ENCODE results near the gene SCN1B. TPM values are rescaled to one million over a fixed set of nuclear protein-coding genes. Genes with fewer than 3 reads are reported as not detected.

SCN1B gene
- total and polyA plus RNA-seq, 2 of the 13 experiments (the other 11 are each of a cell fraction or from before 2014, with no cell fraction given), result 2.7 to 20.1 TPM

DNA sequence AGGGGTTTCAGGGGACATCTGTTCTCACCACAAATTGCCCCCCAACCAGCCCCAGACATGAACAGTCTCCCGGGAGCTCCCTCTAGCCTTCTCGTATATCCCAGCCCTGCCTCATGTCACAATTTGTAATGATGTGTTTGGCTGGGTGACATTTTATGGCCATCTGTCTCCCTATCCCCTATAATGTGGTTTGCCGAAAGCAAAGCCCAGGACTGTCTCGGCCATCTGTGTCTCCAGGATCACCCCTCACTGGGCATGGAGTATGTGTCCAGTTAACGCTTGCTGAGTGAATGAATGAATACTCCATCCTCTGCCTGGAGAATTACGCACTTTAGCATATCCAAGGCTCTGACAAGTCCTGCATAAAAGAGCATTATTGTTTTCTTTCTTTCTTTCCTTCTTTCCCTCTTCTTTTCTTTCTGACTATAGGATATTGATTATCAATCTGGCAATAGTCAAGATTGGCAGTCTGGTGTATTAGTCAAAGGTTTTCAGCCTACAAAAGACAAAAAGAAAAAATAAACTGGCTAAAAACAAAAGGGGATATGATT, 26.3 kb downstream of the SCN1B start:
- POLR2A ChIA-PET, result no interaction called here
- H3K36me3 ChIP-seq (replicated peaks in 1 of 2; ENCODE audit: control insufficient read depth in 1 of 2, insufficient read depth in 2 of 2, low read length in 2 of 2), result peaks cover 16 to 29% of the 10 kb centered on the region in 2 experiments; a peak in 4 of 5 replicates
- H4K20me1 ChIP-seq (ENCODE audit: insufficient read depth, low read length), result peaks cover 37% of the 10 kb centered on the region; the same call in 1 of the 2 replicates
- in situ Hi-C loops (cut with HindIII; ENCODE audit: extremely low pct_ligation_motif_present, low pct_unique_long_range_greater_than_20kb) (no loop called here), intact Hi-C loops (cut with micrococcal nuclease; ENCODE audit: unreplicated experiment) (no loop called here)
- no peak overlapping the region for H2AFZ ChIP-seq (ENCODE audit: low read length)
- no peak overlapping the region for H3K4me3 ChIP-seq (replicated peaks in 1 of 3; ENCODE audit: insufficient read depth in 1 of 3, low read depth in 2 of 3, low read length in 3 of 3)
- H3K9me3 ChIP-seq (ENCODE audit: low read length), result no peaks in the 10 kb centered on the region
- ATAC-seq, result no peak
- DNase-seq (ENCODE audit: low spot score), result no peak
- H3K27me3 ChIP-seq (ENCODE audit: control insufficient read depth in 1 of 2, insufficient read depth in 2 of 2, low read length in 2 of 2), result no peaks in the 10 kb centered on the region
- 100% methylated on average over 6 of the region's 6 CpGs for WGBS (ENCODE audit: low lambda C conversion rate)
- CTCF ChIA-PET (ENCODE audit: low intra/inter-chr PET ratio, low total read pairs), result no interaction called here
- TF ChIP-seq, protein P1, sequence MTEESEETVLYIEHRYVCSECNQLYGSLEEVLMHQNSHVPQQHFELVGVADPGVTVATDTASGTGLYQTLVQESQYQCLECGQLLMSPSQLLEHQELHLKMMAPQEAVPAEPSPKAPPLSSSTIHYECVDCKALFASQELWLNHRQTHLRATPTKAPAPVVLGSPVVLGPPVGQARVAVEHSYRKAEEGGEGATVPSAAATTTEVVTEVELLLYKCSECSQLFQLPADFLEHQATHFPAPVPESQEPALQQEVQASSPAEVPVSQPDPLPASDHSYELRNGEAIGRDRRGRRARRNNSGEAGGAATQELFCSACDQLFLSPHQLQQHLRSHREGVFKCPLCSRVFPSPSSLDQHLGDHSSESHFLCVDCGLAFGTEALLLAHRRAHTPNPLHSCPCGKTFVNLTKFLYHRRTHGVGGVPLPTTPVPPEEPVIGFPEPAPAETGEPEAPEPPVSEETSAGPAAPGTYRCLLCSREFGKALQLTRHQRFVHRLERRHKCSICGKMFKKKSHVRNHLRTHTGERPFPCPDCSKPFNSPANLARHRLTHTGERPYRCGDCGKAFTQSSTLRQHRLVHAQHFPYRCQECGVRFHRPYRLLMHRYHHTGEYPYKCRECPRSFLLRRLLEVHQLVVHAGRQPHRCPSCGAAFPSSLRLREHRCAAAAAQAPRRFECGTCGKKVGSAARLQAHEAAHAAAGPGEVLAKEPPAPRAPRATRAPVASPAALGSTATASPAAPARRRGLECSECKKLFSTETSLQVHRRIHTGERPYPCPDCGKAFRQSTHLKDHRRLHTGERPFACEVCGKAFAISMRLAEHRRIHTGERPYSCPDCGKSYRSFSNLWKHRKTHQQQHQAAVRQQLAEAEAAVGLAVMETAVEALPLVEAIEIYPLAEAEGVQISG (CRISPR knock-in tag; IDR thresholded peaks at IDR 0.05), result no peak
- no peak for TF ChIP-seq MBNL3 (CRISPR knock-in tag; conservative IDR thresholded peaks at IDR 0.05)
- no peak for TF ChIP-seq ZNF577 (CRISPR knock-in tag; IDR thresholded peaks at IDR 0.05; ENCODE audit: borderline replicate concordance, low read depth)
- TF ChIP-seq KAT8 (CRISPR knock-in tag; IDR thresholded peaks at IDR 0.05), result no peak
- no peaks in the 10 kb centered on the region for H3K79me2 ChIP-seq (ENCODE audit: insufficient read depth, low read length)
- H3K27ac ChIP-seq (ENCODE audit: extremely low read length, insufficient read depth, low read length), result no peak overlapping the region
- H3K4me2 ChIP-seq (ENCODE audit: low read depth, low read length), result no peak overlapping the region
- no peak overlapping the region for H3K9ac ChIP-seq (ENCODE audit: insufficient read depth, low read depth, low read length)
- BruUV-seq (replicated peaks), result no TSS peak
- H3K4me1 ChIP-seq (ENCODE audit: insufficient read depth, low read length), result no peaks in the 10 kb centered on the region
- FAIRE-seq, result no peak

DNA sequence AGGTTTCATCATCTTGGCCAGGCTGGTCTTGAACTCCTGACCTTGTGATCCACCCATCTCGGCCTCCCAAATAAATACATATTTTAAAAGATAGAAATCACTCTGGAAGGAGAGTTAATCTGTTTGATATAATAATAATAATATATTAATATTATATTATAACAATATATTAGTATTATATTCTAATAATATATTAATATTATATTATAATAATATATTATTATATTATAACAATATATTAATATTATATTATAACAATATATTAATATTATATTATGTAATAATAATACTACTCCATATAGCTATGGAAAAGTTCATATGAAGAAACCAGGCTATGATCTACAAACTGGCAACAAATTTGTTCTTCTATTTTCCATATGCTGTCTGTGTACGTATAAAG, 28.1 kb downstream of the SCN1B start:
- Histone ChIP-seq H3K9ac (ENCODE audit: insufficient read depth, low read depth, low read length) (no peak overlapping the region), H4K20me1 (ENCODE audit: insufficient read depth, low read length) (peaks cover 32% of the 10 kb centered on the region; the same call in 1 of the 2 replicates), H3K4me3 (replicated peaks in 1 of 3; ENCODE audit: insufficient read depth in 1 of 3, low read depth in 2 of 3, low read length in 3 of 3) (no peak overlapping the region), H2AFZ (ENCODE audit: low read length) (no peak overlapping the region), H3K4me2 (ENCODE audit: low read depth, low read length) (no peak overlapping the region), H3K79me2 (ENCODE audit: insufficient read depth, low read length) (no peaks in the 10 kb centered on the region), H3K4me1 (ENCODE audit: insufficient read depth, low read length) (no peaks in the 10 kb centered on the region), H3K9me3 (ENCODE audit: low read length) (no peaks in the 10 kb centered on the region), H3K27me3 (ENCODE audit: control insufficient read depth in 1 of 2, insufficient read depth in 2 of 2, low read length in 2 of 2) (no peaks in the 10 kb centered on the region), H3K36me3 (replicated peaks in 1 of 2; ENCODE audit: control insufficient read depth in 1 of 2, insufficient read depth in 2 of 2, low read length in 2 of 2) (peaks cover 15 to 18% of the 10 kb centered on the region in 2 experiments; a peak in 4 of 5 replicates), H3K27ac (ENCODE audit: extremely low read length, insufficient read depth, low read length) (no peak overlapping the region)
- no peak for DNase-seq (ENCODE audit: low spot score)
- 96% methylated on average over 2 of the region's 2 CpGs for WGBS (ENCODE audit: low lambda C conversion rate)
- in situ Hi-C loops (cut with HindIII; ENCODE audit: extremely low pct_ligation_motif_present, low pct_unique_long_range_greater_than_20kb), result no loop called here
- intact Hi-C loops (cut with micrococcal nuclease; ENCODE audit: unreplicated experiment), result no loop called here
- no TSS peak for BruUV-seq (replicated peaks)
- FAIRE-seq, result no peak
- ATAC-seq, result no peak
- ChIA-PET CTCF (ENCODE audit: low intra/inter-chr PET ratio, low total read pairs) (no interaction called here), POLR2A (no interaction called here)
- TF ChIP-seq FOXK1 (CRISPR knock-in tag; IDR thresholded peaks at IDR 0.05; ENCODE audit: borderline replicate concordance, low read depth) (no peak), ZNF891 (CRISPR knock-in tag; IDR thresholded peaks at IDR 0.05) (no peak), SP140L (CRISPR knock-in tag; IDR thresholded peaks at IDR 0.05; ENCODE audit: borderline replicate concordance) (no peak), BHLHE40 (IDR thresholded peaks at IDR 0.05; ENCODE audit: low read length) (no peak), ZNF850 (CRISPR knock-in tag; conservative IDR thresholded peaks at IDR 0.05) (no peak)
- TF ChIP-seq, protein P2, sequence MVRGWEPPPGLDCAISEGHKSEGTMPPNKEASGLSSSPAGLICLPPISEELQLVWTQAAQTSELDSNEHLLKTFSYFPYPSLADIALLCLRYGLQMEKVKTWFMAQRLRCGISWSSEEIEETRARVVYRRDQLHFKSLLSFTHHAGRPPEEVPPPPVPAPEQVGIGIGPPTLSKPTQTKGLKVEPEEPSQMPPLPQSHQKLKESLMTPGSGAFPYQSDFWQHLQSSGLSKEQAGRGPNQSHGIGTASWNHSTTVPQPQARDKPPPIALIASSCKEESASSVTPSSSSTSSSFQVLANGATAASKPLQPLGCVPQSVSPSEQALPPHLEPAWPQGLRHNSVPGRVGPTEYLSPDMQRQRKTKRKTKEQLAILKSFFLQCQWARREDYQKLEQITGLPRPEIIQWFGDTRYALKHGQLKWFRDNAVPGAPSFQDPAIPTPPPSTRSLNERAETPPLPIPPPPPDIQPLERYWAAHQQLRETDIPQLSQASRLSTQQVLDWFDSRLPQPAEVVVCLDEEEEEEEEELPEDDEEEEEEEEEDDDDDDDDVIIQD (CRISPR knock-in tag; IDR thresholded peaks at IDR 0.05; ENCODE audit: low read depth), result no peak
- TF ChIP-seq, protein P3, sequence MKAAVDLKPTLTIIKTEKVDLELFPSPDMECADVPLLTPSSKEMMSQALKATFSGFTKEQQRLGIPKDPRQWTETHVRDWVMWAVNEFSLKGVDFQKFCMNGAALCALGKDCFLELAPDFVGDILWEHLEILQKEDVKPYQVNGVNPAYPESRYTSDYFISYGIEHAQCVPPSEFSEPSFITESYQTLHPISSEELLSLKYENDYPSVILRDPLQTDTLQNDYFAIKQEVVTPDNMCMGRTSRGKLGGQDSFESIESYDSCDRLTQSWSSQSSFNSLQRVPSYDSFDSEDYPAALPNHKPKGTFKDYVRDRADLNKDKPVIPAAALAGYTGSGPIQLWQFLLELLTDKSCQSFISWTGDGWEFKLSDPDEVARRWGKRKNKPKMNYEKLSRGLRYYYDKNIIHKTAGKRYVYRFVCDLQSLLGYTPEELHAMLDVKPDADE (CRISPR knock-in tag; IDR thresholded peaks at IDR 0.05), result no peak
- TF ChIP-seq, protein P4, sequence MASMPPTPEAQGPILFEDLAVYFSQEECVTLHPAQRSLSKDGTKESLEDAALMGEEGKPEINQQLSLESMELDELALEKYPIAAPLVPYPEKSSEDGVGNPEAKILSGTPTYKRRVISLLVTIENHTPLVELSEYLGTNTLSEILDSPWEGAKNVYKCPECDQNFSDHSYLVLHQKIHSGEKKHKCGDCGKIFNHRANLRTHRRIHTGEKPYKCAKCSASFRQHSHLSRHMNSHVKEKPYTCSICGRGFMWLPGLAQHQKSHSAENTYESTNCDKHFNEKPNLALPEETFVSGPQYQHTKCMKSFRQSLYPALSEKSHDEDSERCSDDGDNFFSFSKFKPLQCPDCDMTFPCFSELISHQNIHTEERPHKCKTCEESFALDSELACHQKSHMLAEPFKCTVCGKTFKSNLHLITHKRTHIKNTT (CRISPR knock-in tag; IDR thresholded peaks at IDR 0.05), result no peak
